GM18870 (cell line): ENCODE measurements around the gene CFAP251.

ENCODE experiments used
- ATAC-seq: cut with Tn5 transposase; IDR thresholded peaks from one replicate; pipeline ENCODE4 v1.9.1; 2021; ENCODE audit warnings: moderate library complexity; ENCODE audit not compliant: unreplicated experiment

CFAP251 gene

DNA sequence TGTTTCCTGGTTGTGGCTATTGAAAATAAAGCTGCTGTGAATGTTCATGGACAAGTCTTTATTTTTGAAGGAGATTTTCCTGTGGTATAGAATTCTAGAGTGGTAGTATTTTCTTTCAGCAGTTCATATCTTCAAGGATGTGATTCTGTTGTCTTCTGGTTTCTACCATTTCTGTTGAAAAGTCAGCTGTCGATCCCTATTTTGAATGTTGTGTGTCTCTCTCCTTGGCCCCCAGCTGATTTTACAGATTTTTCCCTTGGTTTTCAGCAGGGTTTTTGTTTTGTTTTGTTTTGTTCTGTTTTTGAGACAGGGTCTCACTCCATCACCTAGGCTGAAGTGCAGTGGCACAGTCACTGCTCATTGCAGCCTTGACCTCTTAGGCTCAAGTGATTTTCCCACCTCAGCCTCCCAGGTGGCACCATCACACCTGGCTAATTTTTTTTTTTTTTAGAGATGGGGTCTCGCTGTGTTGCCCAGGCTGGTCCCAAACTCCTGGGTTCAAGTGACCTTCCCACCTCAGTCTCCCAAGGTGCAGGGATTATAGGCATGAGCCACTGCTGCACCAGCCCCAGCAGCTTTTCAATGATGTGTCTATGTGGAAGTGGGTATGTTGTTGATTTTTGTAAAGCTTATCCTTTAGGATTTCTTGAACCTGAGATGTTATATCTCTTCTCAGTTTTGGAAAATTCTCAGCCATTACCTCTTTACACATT is 28.1 kb downstream of the CFAP251 start:
- ATAC-seq: no peak

DNA sequence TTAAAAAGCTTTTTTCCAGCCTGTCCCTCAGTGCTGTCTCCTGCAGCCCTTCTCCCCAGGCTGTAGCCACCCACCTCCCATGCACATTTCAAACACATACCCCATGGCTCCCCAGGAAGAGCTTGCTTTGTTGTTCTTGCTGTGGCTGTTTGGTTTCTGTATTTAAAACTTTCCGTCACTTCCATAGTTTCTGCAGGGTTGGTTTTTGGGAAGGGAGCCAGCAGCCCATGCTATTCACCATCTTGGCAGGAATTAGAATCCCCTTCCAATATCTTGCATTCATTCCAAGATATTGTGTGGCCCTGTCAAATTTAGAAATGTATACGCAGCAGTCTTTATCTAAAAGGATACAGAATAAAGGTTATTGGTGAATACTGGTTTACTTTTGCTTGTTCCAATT is 29.6 kb downstream of the CFAP251 start:
- ATAC-seq: no peak

DNA sequence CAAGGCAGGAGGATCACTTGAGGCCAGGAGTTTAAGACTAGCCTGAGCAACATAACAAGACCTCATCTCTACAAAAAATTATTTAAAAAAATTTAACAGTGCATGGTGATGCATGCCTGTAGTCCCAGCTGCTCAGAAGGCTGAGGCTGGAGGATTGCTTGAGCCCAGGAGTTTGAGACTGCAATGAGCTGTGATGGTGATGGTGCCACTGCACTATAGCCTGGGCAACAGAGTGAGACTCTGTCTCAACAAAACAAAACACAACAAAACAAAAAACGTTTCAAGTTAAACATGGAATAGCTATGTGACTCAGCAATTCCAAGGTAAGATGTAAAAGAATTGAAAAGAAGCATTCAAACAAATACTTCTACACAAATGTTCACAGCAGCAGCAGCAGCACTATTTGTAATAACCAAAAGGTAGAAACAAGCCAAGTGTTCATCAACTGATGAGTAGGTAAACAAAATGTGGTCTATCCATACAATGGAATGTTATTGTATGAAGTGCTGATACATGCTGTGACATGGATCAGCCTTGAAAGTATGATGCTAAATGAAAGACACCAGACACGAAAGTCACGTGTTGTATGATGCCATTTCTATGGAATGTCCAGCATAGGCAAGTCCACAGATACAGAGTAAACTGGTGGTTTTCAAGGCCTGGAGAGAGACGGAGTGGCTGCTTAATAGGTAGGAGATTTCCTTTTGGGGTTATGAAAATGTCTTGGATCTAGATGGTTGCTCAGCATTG is 31.4 kb downstream of the CFAP251 start:
- ATAC-seq: no peak

DNA sequence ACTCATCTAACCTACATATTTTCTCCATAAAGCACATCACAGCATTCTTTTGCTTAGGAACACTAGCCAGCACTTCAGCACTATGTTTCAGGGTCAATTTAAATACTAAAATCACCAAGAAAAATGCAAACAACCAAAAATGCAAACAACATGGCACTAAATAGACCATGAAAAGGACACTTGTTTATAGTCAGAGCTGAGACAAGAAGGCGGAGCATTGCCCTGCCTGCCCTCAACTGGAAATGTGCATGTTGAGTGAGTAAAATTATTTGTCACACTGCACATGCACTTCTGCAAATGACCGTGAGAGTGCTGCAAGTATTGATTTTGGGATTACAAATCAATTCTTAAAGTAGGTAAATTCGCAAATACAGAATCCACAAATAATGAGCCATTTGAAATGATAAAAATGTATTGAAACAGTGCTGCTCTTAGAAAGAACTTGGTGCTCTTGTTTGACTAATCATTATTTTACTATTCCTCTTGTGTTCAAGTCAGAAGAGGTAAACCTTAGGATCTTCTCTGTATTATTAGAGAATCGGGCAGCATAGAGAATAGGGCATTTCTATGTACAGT is 34.8 kb downstream of the CFAP251 start:
- ATAC-seq: no peak

DNA sequence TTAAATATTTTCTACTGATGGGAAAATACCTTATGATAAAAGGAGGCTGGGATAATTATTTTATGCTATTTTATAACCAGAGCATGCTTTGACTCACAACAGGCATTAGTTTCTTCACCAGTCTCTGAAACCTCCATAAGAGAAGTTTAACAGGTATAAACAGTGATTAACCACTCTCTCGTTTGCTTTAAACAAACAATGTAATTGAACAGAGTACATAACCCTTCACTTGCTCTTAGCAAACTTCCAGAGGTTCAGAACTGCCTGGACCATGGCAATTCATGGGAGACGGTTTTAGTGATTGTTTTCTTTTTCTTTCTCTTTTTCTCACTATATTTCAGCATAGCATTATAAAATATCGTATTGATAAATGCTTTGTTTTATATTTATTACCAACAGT is 35.3 kb downstream of the CFAP251 start:
- ATAC-seq: no peak

DNA sequence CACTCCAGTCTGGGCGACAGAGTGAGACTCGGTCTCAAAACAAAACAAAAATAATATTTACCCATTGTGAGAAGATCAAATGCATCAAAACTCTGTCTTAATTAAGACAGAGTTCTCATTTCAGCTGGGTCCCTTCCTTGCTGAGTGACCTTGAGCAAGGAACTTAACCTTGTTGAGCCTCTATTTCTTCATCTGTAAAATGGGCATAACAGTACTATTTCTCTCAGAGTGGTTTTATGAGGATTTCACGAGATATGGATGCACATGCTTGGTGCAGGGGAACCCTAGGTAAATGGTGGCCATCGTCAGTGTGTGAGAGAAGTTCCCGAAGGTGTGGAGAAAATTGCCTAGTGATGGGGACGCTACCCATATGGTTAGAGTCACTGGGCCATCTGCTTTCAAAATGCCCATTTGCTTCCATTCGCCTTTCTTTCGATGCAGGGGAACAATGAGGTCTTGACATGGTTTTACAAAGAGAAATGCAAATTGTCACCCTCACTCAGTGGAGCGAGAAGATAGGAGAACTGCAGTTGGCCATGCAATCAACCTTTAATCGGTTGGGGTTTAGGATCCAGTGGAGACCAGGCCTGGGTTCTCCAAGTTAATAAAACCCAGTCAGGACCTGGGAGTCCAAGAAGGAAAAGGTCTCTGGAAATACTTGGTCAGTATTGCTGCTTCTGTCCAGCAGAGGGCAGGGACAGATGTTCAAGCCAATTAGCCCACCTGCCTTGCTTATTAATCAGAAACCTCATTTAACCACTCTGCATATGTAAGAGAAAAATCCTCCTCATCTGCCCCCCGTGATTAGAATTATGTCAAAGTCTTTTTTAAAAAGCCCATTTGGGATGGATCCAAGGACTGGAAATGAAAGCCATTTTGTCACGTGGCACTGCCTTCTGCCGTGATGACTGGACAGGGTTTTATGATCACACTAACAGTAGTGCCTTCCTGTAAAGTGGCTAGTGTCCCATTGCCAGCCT is 37.2 kb downstream of the CFAP251 start:
- no peak for ATAC-seq

DNA sequence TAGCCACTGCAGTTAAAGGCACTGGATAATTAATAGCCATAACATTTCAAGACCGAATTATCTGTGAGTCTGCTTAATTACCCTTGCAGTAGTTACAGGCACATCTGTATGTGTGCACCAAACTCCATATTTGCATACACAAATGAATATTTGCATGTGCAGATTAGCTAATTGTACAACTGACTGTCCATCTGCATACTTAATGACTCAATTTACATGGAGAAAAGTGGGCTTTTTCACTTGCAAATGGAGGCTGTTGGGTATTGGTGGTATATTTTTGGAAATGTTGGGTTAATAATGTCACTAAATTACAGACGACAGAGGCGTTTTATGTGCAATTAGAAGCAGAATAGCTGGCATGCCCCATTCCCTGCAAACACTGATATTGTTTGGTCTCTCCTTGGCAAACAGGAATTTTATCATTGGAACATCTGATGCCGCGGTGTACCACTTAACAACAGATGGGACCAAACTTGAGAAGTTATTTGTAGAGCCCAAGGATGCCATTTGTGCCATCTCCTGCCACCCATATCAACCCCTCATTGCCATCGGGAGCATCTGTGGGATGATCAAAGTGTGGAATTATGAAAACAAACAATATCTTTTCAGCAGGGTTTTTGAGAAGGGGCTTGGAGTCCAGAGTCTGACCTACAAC is 39.6 kb downstream of the CFAP251 start:
- no peak for ATAC-seq

DNA sequence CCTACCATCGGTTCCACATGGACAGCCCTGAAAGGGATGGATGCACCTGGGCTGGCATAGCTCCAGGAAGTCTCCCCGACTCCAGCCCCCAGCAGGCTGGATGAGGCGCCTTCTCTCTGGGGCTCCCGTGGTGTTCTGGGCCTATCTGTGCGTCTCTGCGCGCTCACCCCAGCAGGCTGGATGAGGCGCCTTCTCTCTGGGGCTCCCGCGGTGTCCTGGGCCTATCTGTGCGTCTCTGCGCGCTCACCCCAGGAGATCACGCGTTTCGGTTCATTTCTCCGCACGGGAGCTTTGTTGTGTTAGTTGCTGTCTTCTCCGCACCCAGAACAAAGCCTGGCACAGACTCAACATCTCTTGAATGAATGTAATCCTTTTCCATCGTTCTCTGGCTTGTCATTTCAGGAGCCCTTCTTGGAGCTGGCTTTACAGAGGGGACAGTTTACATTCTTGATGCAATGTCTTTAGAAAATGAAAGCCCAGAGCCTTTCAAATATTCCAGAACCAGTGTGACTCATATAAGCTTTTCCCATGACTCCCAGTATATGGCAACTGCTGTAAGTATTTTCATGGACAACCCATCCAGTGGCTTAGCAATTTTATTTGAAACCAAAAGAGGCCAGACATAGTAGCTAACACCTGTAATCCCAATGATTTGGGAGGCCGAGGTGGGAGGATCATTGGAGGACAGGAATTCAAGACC is 40.3 kb downstream of the CFAP251 start:
- ATAC-seq: no peak

DNA sequence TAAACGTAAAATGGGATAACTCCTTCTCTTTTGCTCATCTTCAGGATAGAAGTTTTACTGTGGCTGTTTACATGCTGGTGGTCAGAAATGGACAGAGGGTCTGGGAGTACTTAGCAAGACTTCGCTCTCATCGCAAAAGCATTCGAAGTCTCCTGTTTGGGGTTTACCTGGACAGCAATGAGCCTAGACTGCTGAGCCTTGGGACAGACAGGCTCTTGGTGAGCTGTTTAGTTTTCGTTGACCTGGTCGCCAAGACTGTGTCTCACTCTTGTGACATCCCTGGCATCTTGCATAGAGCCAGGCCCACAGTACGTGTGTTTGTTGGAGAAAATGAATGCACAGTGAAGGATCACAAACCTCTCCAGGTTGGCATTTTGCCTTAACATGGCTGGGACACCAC is 42.1 kb downstream of the CFAP251 start:
- no peak for ATAC-seq

DNA sequence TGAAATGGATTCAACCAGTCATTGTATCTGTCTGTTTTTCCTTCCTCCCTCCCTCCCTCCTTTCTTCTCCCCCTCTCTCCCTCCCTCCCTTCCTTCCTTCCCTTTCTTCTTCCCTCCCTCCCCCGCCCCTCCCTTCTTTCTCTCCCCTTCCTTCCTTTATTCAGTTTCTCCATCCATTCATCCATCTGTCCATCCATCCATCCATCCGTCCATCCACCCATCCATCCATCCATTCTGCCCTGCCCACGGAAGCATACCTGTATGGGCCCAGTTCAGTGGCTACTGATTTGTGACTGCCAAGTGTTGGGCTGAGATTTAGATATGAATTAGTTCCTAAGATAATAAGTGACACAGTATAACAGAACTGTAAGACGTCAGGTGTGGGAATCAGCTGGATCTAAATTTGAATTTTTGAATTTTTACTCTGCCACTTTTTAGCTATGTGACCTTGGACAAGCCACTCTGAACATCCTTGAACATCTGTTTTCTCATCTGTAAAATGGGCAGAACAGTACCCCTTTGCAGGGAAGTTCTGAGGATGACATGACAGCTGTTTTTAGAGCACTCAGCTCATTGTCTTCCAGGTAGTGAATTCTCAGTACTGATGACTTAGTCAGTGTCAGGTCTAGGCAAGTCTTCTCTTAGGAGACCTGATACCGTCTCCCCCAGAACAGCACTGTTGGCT is 42.9 kb downstream of the CFAP251 start:
- no peak for ATAC-seq

DNA sequence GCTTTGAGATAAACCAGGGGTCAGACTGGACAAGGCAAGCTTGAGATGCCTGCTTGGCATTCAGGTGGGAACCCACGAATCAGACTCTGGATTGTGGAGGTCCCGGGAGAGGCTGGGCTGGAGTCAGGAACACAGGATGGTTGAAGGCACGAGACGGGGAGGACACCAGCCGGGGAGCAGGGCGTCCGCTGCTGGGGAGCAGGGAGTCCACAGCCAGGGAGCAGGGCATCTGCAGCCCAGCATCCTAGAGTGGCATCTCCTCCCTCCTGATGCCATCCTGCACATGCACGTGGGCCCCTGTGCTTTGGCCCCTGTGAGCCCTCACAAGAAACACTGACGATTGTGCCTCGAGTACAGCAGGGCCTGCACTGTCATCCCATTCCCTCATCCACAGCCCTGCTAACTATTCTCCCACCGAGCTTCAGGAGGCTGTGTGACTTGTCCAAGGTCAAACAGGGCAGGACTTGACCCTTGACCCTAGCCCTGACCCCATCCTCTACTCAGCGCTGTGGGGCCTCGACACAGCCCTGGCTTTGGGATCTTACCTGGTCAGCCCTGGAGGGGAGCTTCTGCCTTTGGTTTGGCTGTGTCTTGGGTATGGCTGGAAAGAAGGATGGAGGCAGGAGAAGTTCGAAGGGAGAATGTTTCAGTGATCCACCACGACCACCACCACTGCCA is 45.1 kb downstream of the CFAP251 start:
- no peak for ATAC-seq

DNA sequence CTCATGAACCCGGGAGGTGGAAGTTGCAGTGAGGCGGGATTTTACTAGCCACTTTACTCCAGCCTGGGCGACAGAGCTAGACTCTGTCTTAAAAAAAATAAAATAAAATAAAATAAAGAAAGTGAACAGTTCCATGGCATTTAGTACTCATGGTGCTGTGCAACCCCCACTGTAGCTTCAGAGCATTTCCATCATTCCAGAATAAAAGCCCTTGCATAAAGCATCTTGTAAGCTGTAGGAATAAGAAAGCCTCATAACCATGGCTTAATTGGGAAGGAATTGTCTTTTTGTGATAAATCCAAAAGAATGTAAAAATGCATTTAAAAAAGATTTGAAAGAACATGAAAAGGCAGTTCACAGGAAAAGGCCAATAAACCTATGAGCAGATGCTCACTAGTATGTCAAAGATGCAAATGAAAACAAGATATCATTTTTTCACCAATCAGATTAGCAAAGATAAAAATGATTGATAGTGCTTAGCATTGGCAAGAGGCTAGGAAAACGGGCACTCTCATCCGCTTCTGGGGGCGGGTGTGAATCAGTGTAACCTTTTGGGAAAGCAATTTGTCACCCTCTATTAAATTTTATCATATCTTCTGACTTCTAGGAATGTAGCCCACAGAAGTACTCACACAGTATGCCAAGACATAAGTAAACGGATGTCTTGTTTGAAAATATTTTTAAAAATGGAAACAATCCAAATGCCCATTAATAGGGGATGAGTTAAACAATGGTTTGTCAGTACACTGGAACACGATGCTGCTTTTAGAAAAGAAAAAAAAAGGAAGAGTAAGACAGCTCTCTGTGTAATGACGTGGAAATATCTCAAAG is 46.6 kb downstream of the CFAP251 start:
- ATAC-seq: no peak

DNA sequence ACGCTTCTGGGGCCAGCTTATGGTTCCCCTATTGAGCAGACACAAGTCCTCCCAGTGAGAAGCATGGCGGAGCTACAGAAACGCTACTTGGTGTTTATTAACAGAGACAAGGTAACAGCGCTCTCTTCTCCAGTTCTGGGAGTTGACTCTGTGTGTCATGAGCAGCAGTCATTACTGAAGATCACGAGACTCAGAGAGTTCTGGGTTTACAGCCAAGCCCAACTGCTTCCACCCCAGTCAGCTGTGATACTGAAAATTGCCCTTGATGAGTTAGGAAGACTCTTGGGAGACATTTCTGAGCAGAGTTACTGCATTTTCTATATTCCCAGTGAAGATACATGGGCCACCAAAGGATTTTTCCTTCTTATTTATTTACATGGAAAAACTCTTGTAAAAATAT is 48.6 kb downstream of the CFAP251 start:
- no peak for ATAC-seq

DNA sequence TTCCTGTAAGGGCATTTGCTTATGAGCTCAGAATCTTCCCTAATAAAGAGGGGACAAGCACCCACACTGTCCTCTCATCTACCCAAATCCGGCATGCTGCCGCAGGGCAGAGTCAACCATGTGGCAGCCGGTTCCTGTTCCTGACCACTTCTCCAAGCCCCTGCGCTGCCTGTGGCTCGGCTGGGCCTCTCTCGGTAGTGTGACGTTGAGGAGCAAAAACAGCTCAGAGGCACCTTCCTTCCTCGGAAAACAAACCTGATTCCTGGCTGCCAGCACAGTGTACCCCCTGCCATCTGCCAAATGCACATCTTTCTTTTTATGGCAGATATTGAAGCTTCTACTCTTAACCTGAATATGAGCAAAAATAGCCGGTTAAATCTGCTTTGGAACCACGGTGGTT is 50.5 kb downstream of the CFAP251 start:
- ATAC-seq: no peak

DNA sequence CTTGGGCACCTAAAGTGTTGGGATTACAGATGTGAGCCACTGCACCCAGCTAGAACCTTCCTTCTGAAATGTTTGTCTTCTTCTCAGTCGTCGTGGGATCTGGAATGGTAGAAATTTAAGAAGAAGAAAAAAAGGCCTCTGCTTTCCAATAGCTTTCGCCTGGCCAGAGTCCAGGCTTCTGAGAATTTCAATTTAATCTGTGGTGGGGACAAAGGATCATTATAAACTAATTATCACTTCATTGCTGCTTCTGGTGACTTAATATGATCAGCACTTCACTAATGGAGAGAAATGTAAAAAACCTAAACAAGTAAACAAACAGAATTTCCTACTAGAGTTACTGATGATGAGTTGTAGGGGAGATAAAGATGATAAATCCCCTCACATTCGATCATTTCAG is 51.3 kb downstream of the CFAP251 start:
- ATAC-seq: no peak

DNA sequence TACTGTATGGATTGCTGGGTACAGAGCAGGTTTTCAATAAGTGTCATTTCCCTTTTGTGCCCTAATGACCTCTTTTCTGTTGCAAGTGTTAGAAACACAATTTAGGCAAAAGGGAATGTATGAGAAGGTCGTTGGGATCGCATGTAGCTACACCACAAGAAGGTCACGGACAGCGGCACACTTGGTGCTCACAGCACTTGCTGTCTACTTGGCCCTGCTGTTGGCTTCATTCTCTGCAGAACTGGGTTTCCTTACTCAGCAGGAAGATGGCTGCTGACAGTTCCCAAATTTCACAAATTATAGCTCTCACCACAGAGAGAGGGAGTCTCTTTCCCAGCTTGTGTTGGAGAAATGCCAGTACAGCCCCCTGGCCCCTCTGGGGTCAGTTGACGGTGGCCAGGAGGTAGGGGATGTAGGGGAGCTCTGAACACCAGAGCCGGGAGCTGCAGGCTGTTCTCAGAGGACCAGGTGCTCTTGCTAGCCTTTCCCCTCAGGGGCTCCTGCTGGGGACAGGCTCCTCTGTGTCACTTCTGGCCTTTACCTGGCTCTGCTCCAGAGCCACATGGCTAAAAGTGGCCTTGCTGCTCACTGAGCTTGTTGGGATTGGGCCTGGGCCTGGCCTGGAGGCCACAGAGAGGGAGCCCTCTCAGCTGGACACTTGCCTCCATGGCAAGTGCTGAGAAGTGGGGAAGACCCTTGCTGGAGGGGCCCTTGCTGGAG is 52.3 kb downstream of the CFAP251 start:
- no peak for ATAC-seq
